HG03066 (cell line): ENCODE data around the gene ADH6.
"Not testable (repeated sequence)": the region's sequence is repeated elsewhere in the genome, so short reads cannot be mapped to it uniquely, and the experiment has no call there.

Experiments used
- ATAC-seq: cut with Tn5 transposase; IDR thresholded peaks from one replicate; pipeline ENCODE4 v1.9.1; 2021; ENCODE audit warnings: low read depth; ENCODE audit not compliant: unreplicated experiment

The ADH6 gene

GRCh38 chr4:99219072-99219471, at the start of gene ADH6:
Gene ADH6 (minus strand): TSS chr4:99219246. CDS start chr4:99219152, 94 bp downstream.
- no peak for ATAC-seq

GRCh38 chr4:99264927-99265326, 45.9 kb upstream of the ADH6 start:
- no peak for ATAC-seq

DNA sequence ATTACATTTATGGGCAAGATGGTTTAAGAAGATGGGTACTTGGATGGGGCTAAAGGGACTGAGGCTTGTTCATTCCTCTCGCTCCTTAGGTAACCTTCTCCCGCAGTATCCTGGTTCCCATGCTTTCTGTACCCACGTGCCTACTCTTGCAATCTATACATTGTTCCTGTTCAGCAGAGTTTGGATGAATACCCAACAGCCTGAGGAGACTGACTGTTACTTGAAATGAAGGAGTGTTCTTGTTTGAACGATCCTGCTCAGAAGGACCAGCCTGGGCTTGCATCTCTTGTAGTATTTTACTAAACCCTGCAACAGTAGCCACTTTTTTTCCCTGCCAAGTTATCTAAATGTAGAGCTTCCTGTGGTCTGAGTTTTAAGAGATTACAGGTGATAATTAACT, 33.7 kb upstream of the ADH6 start:
- ATAC-seq, result no peak

- no peak for ATAC-seq
Measured at GRCh38 chr4:99248714-99249113, 29.7 kb upstream of the ADH6 start.

- no peak for ATAC-seq
Measured at GRCh38 chr4:99235955-99236354, 16.9 kb upstream of the ADH6 start.

DNA sequence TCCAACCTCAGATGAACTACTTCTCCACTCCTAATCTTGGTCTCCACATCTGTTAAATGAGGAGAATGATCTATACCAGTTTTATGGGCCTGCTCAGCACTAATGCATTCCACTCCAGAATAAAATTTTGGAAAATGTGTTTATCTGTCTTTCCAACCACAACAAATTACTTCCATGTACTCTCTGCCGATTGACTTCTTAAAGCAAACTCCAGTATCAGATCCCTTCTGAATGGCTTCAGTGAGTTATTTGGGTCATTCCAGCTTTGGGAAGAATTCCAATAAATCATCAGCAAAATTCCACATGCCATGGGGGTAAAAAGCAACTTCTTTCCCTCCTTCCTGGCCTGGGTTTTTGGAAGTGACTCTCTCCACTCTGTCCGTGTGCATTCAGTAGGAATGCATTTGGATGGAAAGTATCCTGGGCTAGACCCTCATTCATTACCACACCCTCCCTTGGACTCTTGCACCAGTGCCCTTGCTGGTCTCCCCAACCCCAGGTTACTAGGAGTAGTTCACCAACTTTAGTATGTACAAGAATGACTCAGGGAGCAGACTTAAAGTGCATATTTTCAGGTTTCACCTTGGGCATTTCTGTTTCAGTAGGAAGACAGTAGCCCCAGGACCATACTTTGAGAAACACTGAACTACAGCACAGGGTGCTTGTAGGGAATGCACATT, 15.4 kb upstream of the ADH6 start:
- no peak for ATAC-seq

- not testable (repeated sequence) for ATAC-seq
Measured at GRCh38 chr4:99233397-99233796, 14.4 kb upstream of the ADH6 start.

- not testable (repeated sequence) for ATAC-seq
Measured at GRCh38 chr4:99228706-99229105, 9.7 kb upstream of the ADH6 start.

DNA sequence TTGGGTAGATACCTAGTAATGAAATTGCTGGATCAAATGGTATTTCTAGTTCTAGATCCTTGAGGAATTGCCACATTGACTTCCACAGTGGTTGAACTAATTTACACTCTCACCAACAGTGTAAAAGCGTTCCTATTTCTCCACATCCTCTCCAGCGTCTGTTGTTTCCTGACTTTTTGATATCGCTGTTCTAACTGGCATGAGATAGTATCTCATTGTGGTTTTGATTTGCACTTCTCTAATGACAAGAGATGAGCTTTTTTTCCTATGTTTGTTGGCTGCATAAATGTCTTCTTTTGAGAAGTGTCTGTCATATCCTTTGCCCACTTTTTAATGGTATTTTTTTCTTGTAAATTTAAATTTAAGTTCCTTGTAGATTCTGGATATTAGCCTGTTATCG, 8.6 kb upstream of the ADH6 start:
- ATAC-seq, result not testable (repeated sequence)

DNA sequence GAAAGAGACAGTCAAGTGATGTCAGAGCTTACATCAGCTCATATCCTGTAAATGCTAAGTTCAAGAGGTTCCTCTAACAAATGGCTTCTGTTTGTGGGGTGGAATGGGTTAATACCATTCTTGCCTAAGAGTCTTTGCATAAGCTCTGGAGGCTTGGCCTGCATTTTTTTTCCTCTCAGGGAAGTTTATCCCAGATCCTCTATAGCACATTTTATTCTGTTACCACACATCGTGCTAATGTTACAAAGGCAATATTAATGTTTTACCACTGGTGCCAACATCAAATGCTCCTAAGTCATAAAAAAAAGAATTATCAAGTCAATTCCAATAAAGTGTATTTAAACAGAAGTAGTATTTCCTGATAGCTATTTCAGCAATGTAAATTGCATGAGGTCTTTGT, 2.9 kb upstream of the ADH6 start:
- ATAC-seq, result no peak

GRCh38 chr4:99219479-99219878, 433 bp upstream of the ADH6 start:
- peak; percentile 66 for ATAC-seq

GRCh38 chr4:99215521-99215920, 3.5 kb downstream of the ADH6 start:
- no peak for ATAC-seq

DNA sequence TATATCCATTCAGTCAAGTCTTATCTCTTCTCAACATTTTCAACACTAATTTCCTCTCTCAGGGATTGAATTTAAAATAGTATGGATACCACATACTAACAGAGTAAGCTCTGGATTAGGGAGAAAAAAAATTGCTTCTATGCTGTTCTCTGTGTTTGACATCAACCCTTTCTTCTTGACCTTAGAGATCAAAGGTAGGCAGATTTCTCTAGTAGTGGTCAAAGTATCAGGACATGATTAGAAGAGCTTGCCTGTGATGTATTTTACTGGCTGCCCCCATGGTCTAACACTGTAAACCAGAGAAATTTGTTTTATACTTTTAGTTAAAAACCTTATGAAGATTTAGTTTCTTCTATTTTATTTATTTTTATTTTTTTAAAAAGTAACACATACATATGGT, 8.3 kb downstream of the ADH6 start:
- ATAC-seq, result no peak

- no peak for ATAC-seq
Measured at GRCh38 chr4:99209671-99210070, 9.4 kb downstream of the ADH6 start.

- ATAC-seq, result no peak
Measured at GRCh38 chr4:99208719-99209075, 10.3 kb downstream of the ADH6 start.

GRCh38 chr4:99207911-99208718, 10.9 kb downstream of the ADH6 start:
- ATAC-seq, result no peak

DNA sequence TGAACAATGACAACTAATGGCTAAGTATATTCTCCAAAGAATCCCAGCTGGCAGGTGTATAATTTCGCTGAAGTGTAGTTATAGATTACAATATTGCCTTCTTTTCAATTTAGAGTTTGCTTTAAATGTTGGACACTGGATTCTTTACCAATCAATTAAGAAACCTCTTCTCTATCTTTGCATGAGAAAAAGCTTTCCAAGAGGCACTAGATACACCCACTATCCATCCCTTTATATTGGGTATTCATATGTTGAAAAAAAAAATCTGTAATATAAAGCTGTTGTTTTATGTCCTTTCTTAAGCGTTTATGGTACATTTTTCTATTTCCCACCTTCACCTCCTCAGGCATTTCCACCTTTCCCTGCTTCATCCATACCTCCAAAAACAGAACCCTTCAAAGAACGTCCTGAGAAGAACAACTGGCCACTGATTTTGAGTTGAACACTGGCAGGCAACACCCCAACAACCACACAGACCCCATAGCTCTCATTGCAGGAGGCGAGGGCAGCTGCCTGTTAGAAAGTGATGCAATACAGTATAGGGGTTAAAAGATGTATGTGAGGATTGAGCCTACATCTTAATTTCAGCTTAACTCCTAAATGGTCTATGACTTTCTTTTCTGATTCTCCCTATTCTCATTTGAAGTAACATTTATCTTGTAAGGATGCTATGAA, 11.8 kb downstream of the ADH6 start:
- no peak for ATAC-seq

GRCh38 chr4:99205153-99205979, 13.7 kb downstream of the ADH6 start:
- no peak for ATAC-seq

- ATAC-seq, result no peak
Measured at GRCh38 chr4:99202536-99202935, 16.5 kb downstream of the ADH6 start.

GRCh38 chr4:99202094-99202493, 17.0 kb downstream of the ADH6 start:
- ATAC-seq, result no peak

GRCh38 chr4:99201690-99202089, 17.4 kb downstream of the ADH6 start:
- ATAC-seq, result no peak
